B cell (primary cell): Measurements from ENCODE around the gene SH3BGRL3. TPM values are rescaled to one million over a fixed set of nuclear protein-coding genes. Genes with fewer than 3 reads are reported as not detected.

Source experiments
- ATAC-seq: fragments of 200-7000 bp; cut with Tn5 transposase; one replicate; pipeline ENCODE4 v1.10.0; 2021; ENCODE audit warnings: low read depth, mild to moderate bottlenecking, moderate number of reproducible peaks, moderate library complexity
- CTCF ChIA-PET: fragments of 350-600 bp; sonication (Branson Sonifier 250); formaldehyde crosslinking; loops from one replicate; lab custom pipeline; 2021; ENCODE audit warnings: antibody characterized with exemption, inconsistent platforms; lab: Charles Lee
- POLR2A ChIA-PET: fragments of 350-600 bp; sonication (Branson Sonifier 250); formaldehyde crosslinking; loops from one replicate; lab custom pipeline; 2021; ENCODE audit warnings: antibody characterized with exemption; lab: Charles Lee
- DNase-seq: peaks from one replicate; pipeline ENCODE4 v3.0.0; 2013
- H2AFZ ChIP-seq: 2 replicates; pipeline ENCODE4 v1.6.1; 2012; ENCODE audit warnings: mild to moderate bottlenecking, low read depth, low read length; ENCODE audit not compliant: insufficient read depth, poor library complexity, severe bottlenecking
- H3K27ac ChIP-seq, 2 donors: 1 replicate in 1 of 2; 2 replicates in 1 of 2; pipeline ENCODE4 v1.5.1; 2012 to 2013; ENCODE audit warnings: low read length in 2 of 2, mild to moderate bottlenecking in 2 of 2, moderate library complexity in 1 of 2
- H3K27me3 ChIP-seq, 4 experiments: fragments of 200-600 bp in 1 of 4; sonication (generic) in 1 of 4; replicated peaks in 1 of 4; 1 replicate in 2 of 4; 2 replicates in 2 of 4; pipeline versions ENCODE4 v1.6.1 to v1.7.0; 2013 to 2016; ENCODE audit warnings: low read length in 3 of 4, mild to moderate bottlenecking in 2 of 4, mixed read lengths in 1 of 4, moderate library complexity in 1 of 4; ENCODE audit not compliant: insufficient read depth in 4 of 4, control insufficient read depth in 3 of 4; ENCODE audit errors: control extremely low read depth in 1 of 4
- H3K36me3 ChIP-seq, 2 experiments: replicated peaks in 1 of 2; 1 replicate in 1 of 2; 2 replicates in 1 of 2; pipeline versions ENCODE4 v1.6.1 to v1.7.1; 2013; ENCODE audit warnings: low read length in 1 of 2; ENCODE audit not compliant: insufficient read depth in 2 of 2, control insufficient read depth in 1 of 2; ENCODE audit errors: control extremely low read depth in 1 of 2, extremely low read depth in 1 of 2
- H3K4me1 ChIP-seq, 2 donors: fragments of 200-600 bp in 1 of 2; sonication (generic) in 1 of 2; 1 replicate in 1 of 2; 2 replicates in 1 of 2; pipeline versions ENCODE4 v1.5.1 to v1.6.1; 2013 to 2017; ENCODE audit warnings: low read length in 2 of 2; ENCODE audit not compliant: control insufficient read depth in 2 of 2, insufficient read depth in 2 of 2
- H3K4me2 ChIP-seq: replicated peaks from 2 replicates; pipeline ENCODE3; 2012; ENCODE audit warnings: mild to moderate bottlenecking, low read depth, low read length; ENCODE audit not compliant: poor library complexity, severe bottlenecking
- H3K4me3 ChIP-seq, 5 experiments: fragments of 200-600 bp in 1 of 5; sonication (generic) in 1 of 5; 1 replicate in 3 of 5; 2 replicates in 2 of 5; pipeline versions ENCODE4 v1.5.1 to v1.7.0; 2011 to 2016; ENCODE audit warnings: low read length in 4 of 5, mild to moderate bottlenecking in 4 of 5, low read depth in 2 of 5, control low read depth in 1 of 5, moderate library complexity in 1 of 5; ENCODE audit not compliant: insufficient read depth in 1 of 5; ENCODE audit errors: control extremely low read depth in 1 of 5, extremely low read depth in 1 of 5
- H3K79me2 ChIP-seq: fragments of 200-600 bp; sonication (generic); one replicate; pipeline ENCODE4 v1.6.0; 2016; ENCODE audit warnings: low read length; ENCODE audit not compliant: control insufficient read depth, insufficient read depth
- H3K9ac ChIP-seq: fragments of 200-600 bp; sonication (generic); 2 replicates; pipeline ENCODE4 v1.6.1; 2017; ENCODE audit warnings: mild to moderate bottlenecking, low read length, moderate library complexity
- H3K9me3 ChIP-seq, 3 donors: one replicate each; pipeline versions ENCODE4 v1.6.1 to v1.7.1; 2013; ENCODE audit warnings: low read length in 2 of 3; ENCODE audit not compliant: control insufficient read depth in 2 of 3, insufficient read depth in 1 of 3; ENCODE audit errors: control extremely low read depth in 1 of 3
- H4K20me1 ChIP-seq: 2 replicates; pipeline ENCODE4 v1.6.0; 2012; ENCODE audit warnings: mild to moderate bottlenecking, low read length; ENCODE audit not compliant: insufficient read depth, control insufficient read depth, poor library complexity, severe bottlenecking
- H3K27ac Mint-ChIP-seq: one replicate; pipeline ENCODE4 v1.8.0; 2021; ENCODE audit warnings: mixed read lengths
- H3K27me3 Mint-ChIP-seq: one replicate; pipeline ENCODE4 v1.8.0; 2021; ENCODE audit warnings: mixed read lengths
- H3K4me1 Mint-ChIP-seq: one replicate; pipeline ENCODE4 v1.8.0; 2021; ENCODE audit warnings: mixed read lengths
- H3K4me3 Mint-ChIP-seq: one replicate; pipeline ENCODE4 v1.8.0; 2021; ENCODE audit warnings: mixed read lengths
- H3K9me3 Mint-ChIP-seq: one replicate; pipeline ENCODE4 v1.8.0; 2022; ENCODE audit warnings: mixed read lengths; ENCODE audit not compliant: insufficient read depth
- CTCF ChIP-seq: fragments of 200-600 bp; IDR thresholded peaks from one replicate; pipeline ENCODE4 v1.8.0; 2022; ENCODE audit warnings: antibody characterized with exemption, mild to moderate bottlenecking
- EZH2 ChIP-seq: IDR thresholded peaks from 2 replicates; pipeline ENCODE4 v1.6.1; 2012; ENCODE audit warnings: borderline replicate concordance, low read depth, mild to moderate bottlenecking, moderate library complexity, low read length; ENCODE audit not compliant: insufficient read depth, poor library complexity, severe bottlenecking
- WGBS: methylation state at CpG from one replicate; pipeline ENCODE4 v1.1.5; 2013; ENCODE audit warnings: missing lambda C conversion rate; ENCODE audit not compliant: insufficient coverage; 5-methylcytosine and 5-hydroxymethylcytosine counted together
- intact Hi-C: fragments of 100-400 bp; cut with micrococcal nuclease; formaldehyde crosslinking; loops from one replicate; pipeline ENCODE4 v1.10.0; 2022
- polyA plus RNA-seq: library from polyadenylated mRNA; depleted of rRNA; stranded (reverse); fragments of >200 nt; gene quantifications from 2 replicates; pipeline ENCODE4 v1.2.3, GENCODE V29; 2012
- total RNA-seq, 2 donors: library from RNA; stranded (reverse); fragments of 120-200 nt in 1 of 2; gene quantifications; 1 replicate in 1 of 2; 2 replicates in 1 of 2; pipeline versions ENCODE4 v1.2.3 to v1.2.4, GENCODE V29; 2013 to 2022

Gene SH3BGRL3
- total and polyA plus RNA-seq, 2 donors (not counting 1 experiment from before 2014, with no cell fraction given) = 150 to 232 TPM

DNA sequence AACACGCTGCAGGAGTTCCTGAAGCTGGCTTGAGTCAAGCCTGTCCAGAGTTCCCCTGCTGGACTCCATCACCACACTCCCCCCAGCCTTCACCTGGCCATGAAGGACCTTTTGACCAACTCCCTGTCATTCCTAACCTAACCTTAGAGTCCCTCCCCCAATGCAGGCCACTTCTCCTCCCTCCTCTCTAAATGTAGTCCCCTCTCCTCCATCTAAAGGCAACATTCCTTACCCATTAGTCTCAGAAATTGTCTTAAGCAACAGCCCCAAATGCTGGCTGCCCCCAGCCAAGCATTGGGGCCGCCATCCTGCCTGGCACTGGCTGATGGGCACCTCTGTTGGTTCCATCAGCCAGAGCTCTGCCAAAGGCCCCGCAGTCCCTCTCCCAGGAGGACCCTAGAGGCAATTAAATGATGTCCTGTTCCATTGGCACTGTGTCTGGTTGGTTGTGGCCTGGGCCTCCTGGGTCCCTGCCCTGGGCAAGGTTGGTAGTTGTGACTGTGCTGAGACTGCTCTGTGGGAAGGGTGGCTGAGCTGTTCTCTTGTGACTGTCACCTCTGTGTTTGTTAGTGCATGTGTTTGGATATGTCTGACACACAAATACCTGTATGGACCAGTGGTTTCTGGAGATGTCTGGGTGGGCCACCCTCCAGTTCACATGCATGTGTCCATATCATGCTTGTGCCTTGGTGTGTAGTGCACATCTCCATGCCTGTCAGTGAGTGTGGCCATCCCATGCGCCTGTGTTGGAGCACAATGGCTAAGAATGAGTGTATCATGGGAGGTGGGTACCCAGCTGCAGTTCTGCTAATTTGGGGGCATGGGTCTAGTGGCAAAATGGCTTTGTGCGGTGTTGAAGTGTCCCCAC is 1.4 kb downstream of the SH3BGRL3 start:
- ATAC-seq (no peak), DNase-seq (no peak)
- peaks cover 22% of the 10 kb centered on the region for H4K20me1 ChIP-seq
- no peak for TF ChIP-seq CTCF
- TF ChIP-seq EZH2 = no peak
- POLR2A ChIA-PET = interaction anchor here (0.5 to 21.9 kb wide), 4 partner anchors 8 to 119 kb away, joined by 3 to 1239 read pairs (median 34); partner anchors contain the start of gene CD52
- peaks cover 43% of the 10 kb centered on the region for H3K79me2 ChIP-seq
- peak overlapping the region; percentile 95 for H3K4me2 ChIP-seq
- H3K27ac ChIP-seq = peak overlapping the region in 1 of 2 donors; percentile 81
- WGBS = 100% methylated on average over 5 of the region's 5 CpGs
- Mint-ChIP-seq H3K27me3 (no peaks in the 10 kb centered on the region), H3K4me3 (peak overlapping the region; percentile 92), H3K9me3 (no peaks in the 10 kb centered on the region), H3K4me1 (peaks cover 76% of the 10 kb centered on the region), H3K27ac (peak overlapping the region; percentile 91)
- peaks cover 2 to 29% of the 10 kb centered on the region in 2 experiments for H3K36me3 ChIP-seq
- CTCF ChIA-PET = interaction anchor here (0.5 to 26.4 kb wide), 4 partner anchors 6 to 342 kb away, joined by 3 to 1400 read pairs (median 84); partner anchors contain the start of genes CD52 and UBXN11
- intact Hi-C loops = loop anchor here (10.0 kb wide), 1 partner anchor 1893 kb away; the partner anchor contains the start of gene PTAFR
- peak overlapping the region in 3 of 5 experiments; percentile 83 to 93 (median 92) for H3K4me3 ChIP-seq
- no peak overlapping the region for H2AFZ ChIP-seq
- no peaks in the 10 kb centered on the region for H3K27me3 ChIP-seq
- peak overlapping the region; percentile 80 for H3K9ac ChIP-seq
- H3K9me3 ChIP-seq = no peaks in the 10 kb centered on the region
- peaks cover 60 to 83% of the 10 kb centered on the region in 2 donors for H3K4me1 ChIP-seq
